GM19025 (cell line): Measurements from ENCODE around the gene EDC3.
"Not testable (repeated sequence)": the region's sequence is repeated elsewhere in the genome, so short reads cannot be mapped to it uniquely, and the experiment has no call there.

Experiments
- ATAC-seq: cut with Tn5 transposase; IDR thresholded peaks from one replicate; pipeline ENCODE4 v1.9.1; 2021; ENCODE audit warnings: mild to moderate bottlenecking, low read depth, moderate library complexity; ENCODE audit not compliant: unreplicated experiment

Gene EDC3

DNA sequence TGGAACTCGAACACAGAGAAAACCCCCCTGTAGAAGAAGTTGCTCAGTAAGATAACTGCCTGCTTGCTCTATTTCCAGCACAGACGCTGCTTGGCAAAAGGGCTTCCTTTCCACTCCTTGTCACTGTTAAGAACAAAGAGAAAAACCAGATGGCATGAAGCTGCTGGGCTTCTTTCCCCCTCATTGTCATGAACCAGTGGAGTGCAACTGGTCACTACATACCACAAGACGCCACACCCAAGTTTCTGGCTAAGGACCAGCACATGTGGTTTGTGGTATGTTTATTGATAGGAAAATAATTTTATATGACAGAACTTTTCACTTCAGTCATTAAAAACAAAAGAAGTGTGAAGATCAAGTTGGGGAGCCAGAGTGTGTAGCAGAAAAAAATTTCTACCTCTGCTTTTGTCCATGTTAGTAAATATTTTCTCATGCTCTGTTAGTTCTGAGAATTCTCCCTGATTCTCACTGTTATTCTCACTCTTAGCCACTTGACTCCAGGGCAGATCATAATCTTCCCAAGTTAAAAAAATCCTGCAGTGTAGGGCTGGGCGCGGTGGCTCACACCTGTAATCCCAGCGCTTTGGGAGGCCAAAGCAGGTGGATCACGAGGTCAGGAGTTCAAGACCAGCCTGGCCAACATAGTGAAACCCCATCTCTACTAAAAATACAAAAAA lies 42.3 kb downstream of the EDC3 start:
- no peak for ATAC-seq

DNA sequence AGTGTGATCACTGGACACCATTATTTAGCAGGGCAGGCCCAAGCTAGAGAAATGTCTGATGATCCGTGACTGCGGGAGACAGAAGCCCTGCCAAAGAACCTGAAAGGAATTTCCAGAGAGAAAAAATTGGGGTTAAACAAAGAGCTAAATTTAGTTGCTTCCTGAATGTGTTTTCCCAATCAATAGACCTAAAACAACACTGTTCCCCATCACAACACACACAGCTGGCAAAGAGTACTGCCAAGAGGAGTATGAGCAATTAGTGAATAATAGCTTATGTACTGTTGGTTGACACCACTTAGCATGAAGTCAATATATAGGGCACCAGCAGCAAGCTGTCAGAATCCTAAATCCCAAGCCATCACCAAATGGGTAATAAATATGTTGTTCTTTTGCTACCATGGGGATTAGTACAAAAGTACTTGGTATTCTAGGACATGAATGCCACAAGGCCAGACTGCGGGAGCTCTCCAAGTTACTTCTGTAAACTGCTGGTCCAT lies 44.5 kb downstream of the EDC3 start:
- no peak for ATAC-seq

DNA sequence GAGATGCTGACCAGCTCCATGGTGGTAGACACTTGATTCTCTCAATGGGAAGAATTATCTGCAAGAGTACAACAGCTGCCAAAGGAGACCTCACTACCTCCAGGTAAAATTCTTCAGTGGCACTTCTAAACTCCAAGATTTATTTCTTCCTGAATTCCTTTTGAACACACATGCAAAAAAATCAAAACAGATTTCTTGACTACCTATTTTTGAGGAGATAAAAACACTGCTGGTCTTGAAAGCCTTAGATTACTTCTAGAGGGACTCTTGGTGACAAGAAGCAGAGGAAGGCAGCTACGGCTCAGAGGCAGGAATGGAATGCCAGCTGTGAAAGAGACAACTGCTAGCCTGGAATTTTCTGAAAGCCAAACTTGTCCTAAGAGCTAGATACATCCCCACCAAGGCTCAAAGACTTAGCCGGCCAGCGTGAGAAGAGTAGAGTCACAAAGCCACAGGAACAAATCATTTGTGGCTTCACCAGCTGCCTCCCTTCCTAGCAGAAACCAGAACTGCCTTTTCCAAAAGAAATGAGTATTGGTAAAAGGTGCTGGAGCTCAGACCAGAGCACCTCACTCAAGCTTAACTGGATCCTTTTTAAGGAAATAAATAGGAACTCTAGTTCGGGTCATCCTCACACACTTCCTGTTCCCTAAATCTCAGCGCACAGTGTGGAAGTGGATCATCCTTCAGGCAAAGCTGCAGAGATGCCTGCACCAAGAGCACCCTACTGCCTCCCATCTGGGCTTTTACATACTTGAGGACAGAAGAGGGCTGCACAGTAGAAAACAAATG lies 47.6 kb downstream of the EDC3 start:
- no peak for ATAC-seq

DNA sequence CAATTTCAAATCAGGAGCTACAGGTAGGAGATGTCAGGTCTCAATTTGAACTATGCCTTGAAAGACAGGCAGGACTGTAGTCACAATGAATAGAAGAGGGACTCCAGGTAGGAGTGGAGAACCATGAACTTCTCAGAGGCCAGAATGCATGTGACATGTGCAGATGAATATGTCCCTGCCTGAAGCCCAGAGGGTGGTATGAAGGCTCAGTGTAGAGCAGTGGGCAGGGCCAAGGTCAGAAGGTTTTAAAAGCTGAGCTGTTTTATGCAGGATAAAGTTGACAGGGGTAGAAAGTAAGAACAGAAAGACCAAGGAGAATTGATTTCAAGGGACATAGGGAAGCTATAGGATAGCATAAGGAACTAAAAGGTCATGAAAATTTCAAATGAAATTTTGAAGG lies 49.3 kb downstream of the EDC3 start:
- no peak for ATAC-seq

DNA sequence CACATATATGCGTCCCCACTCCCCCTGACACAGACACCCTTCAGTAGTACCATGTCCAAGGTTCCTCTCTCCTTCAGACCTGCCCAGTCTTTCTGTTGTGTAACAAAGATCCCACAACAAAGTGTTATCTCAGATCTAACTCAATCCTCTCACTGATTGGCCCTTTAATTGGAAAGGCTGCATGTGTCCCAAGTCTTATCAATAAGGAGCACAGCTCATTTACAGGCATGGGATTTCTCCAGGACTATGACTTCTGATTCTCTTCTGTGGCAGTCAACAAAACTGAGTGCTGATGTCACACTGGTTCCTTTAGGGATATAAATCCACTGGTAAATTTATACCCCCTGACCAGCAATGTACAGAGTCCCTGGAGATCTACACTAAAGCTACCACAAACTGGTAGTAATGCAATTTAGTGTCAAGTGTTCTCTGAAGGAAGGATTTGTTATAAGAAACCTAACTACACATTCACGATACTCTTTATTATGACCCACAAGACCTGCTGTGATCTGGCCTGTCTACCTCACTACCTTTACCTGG lies 52.1 kb downstream of the EDC3 start:
- ATAC-seq, result no peak

DNA sequence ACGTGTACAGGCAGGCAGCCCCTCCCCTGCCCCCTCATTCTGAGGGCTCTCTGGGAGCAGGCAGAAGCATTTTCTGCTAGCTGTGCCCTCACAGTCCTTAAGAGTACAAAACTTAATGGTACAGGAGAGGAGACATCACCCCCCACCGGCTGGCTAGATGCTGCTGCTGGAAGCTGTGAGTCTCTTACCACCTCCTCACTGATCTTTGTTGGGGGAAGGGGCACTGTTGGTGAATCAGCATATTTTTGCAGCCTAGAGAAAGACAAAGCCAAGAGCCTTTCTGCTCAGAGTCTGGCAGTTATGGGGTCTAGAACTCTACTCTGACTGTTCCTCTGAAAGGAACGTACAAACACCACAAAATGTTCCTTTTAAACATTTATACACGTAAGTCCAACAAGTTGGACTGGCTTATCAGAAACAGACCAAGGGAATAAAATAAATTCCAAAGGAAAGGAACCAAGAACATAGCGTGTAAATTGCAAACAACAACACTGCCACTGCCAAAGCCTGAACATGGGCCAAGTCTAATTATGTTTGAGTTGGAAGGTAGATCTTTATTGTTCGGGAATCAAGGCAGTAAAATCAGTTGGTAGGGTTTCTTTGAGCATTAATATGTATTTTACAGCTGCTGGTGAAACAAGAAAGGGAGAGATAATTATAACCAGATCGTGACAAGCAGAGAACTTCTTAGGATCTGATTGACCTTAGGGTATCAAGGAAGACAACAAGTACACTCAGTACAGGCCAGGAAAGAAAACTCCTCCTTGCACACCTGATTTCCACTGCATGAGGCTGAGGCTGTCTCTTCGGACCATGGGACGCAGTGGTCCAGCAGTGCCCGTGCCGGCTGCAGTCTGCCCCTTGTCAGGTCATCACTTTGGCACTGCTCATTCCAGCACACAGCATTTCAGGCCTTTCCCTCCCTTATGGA lies 52.8 kb downstream of the EDC3 start:
- ATAC-seq, result no peak

DNA sequence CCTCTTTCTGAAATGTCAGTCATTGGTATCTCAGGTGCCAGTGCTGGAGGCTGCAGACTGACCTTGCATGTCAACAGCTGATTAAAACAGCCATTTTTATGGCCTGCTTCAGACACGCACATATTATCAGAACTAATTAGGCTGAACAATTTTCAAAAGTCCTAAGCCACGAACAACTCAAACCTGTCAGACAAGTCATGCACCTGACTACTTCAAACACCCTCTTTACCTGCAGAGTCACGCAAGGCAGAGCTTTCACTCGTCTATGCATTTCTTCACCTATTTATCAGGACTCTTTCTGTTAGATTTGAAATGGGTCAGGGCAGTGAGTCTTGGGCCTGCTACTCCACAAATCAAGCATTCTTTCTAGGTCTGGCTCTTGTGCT lies 53.5 kb downstream of the EDC3 start:
- no peak for ATAC-seq

DNA sequence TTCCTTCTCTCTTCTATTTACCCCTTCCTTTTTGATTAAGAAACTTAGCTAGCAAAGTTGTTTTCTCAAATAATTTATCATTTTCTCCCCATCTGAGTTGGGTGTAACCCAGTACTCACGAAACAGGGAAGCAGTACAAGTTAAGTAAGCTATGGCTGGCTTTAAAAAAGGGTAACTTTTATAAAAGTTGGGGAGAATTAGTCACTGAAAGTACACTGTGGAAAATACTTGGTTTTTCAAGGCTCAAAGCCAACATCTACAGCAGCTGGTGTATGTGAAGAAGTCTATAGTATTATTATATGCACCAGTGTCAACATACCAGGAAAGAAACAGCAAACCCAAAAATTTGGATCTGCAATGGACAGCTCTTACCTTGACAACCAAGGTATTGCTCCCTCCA lies 54.7 kb downstream of the EDC3 start:
- ATAC-seq, result no peak

DNA sequence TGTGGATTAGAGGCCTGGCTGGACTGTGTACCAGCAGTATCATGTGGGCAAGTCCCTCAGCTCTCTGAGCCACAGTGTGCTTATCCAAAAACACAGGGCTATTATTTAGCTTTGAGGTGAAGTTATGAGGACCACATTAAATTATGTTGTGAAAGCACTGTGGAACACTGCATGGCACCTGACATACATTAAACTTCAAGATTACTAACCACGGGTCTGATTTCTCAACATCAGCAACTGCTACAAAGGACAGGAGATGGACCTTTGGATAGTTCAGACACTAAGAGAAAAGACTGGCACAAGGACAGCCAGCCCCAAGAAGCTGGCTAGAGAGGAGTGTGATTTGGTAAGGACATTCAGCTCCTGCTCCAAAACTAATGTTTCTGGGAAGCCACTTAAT lies 58.8 kb downstream of the EDC3 start:
- ATAC-seq, result no peak

DNA sequence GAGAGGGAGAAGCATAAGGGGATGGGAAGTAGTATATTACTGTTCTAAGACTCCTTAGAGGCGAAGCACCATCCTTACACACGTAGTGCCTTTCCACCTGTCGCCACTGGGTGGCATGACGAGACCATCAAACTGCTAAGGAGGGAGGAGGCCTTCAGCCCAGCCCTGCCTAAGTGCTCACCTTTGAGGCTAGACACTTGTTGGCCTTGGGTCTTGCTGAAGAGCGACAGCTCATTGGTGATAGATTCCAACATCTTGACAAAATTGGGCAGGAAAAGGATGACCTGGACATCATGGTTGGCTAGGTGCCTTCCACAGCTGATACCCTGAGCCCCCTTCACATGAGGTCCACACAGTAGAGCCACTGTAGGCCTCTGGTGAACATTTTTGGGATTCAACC lies 60.6 kb downstream of the EDC3 start:
- ATAC-seq, result peak; percentile 50

DNA sequence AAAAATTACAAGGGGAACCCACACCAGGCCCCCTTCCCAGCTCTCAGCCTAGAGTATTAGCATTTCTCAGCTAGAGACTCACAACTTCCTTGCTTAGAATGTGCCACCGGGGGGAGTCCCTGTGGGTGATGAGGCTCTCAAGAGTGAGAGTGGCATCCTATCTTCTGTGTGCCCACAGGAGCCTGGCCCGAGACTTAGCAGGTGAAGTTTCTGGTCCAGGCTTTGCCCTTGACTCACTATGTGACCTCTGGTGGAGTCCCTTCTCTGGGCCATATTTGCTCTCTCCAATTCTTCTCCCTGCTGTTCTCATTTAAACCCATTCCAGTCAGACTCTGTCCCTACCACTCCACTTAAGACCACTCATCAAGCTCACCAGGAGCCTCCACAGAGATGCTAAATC lies 62.0 kb downstream of the EDC3 start:
- no peak for ATAC-seq

DNA sequence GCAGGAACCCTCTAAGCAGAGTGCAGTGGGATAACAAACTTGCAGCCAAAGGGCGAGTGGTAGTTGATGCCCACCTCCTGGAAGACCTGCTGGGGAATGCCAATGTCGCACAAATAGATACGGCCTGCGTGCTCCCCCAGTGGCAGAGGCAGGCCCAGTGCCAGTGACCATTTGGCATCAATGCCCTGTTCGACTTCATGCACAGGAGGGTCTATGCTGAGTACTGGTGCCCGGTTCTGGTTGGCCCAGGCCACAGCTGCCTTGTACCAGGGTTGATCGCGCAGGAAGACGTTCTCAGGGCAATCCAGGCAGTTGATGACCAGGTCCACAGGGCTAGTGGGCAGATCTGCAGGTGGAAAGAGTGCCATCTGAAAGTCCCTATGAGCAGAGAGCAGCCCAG lies 63.2 kb downstream of the EDC3 start:
- no peak for ATAC-seq

DNA sequence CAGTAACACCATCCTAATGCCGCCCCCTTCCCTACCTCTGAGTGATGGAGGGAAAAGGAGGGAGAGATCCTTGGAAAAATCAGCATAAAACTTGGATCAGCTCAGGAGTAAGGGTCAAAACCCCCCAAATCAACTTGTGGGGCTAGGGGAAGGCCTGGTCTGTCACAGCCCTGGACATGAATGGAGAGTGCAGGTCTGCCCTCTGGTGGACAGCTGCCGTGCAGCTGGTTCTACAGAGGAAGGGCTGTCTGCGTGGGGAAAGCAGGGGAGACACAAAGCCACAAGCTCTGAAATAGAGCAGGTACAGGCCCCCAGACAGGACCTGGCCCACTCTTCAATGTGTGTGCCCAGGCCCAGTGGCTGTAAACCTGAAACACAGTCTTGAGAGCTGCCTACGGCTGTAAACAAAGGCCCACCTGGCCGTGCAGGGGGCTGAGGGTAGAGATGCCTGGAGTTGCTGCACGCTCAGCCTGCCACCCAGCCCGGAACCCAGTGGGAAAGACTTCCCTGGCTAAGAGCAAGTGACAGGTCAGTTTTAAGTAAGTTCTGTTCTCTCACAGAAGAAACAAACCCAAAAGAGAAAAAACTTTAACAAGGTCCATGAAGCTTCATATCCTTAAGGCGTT lies 63.8 kb downstream of the EDC3 start:
- no peak for ATAC-seq

DNA sequence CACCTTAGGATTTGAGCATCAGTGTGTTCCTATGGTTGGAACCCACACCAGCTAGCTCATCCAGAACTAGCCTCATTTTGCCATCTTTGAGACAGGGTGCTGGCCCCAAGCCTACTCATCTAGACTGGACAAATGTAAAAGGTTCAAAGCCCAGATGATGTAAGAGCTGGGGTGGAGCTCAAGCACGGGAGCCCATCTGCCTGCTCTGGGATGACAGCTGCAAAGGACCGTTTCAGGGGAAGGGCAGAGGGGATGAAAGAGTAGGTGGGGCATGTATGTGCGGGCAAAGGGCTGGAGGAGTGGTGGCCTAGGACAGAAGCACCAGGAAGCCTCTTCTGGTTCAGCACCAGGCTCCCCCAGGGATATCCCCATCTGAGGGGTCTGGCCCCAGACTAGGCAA lies 64.4 kb downstream of the EDC3 start:
- no peak for ATAC-seq

DNA sequence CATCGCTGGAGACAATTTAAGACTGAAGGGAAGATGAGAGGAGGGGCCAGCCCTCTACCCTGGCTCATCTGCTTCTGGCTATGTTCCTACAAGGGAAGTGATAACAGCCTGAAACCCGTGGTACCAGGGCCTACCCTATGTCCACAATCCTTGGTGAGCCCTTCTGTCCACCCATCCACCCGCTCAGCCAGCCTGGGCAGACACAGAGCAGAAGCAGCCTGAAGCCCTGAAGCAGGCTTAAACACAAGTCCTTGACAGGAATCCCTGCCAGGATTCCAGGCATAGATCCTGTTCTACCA lies 64.8 kb downstream of the EDC3 start:
- ATAC-seq, result no peak

DNA sequence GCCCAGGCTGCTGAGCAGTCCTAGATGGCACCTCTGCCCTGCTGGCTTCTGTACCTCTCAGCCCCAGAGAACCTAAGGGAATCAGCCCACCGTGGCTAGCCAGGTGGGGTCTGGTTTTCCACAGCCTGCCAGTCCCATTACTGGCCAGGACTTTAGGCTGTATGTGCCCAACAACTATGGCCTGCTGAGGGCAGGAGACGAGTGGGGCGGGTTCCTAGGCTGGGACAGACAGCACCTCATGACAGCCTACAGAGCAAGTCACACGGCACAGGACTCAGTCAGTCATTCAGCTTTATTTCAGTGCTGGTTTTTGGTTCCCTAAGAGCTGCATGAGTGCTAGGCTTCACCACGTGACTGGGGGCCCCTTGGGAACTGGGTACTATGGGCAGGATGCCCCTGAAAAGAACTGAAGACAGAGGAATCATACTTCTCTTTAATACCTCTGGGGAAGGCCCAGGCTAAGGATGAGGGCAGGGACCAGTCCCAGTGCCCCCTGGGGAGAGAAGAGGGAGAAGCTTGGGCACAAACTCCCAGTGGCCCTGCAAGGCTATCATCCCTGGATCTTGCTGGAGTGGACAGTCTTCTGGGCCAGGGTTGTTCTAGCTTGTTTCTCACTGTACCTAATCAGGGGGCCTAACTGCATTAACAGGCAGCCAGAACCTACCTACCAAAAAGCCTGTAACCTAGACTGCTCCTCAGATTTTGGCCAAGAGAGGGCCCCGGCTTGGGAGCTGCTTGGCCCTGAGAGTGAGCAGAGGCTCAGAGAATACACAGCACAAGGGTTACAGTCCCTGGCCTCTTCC lies 65.3 kb downstream of the EDC3 start:
- no peak for ATAC-seq

DNA sequence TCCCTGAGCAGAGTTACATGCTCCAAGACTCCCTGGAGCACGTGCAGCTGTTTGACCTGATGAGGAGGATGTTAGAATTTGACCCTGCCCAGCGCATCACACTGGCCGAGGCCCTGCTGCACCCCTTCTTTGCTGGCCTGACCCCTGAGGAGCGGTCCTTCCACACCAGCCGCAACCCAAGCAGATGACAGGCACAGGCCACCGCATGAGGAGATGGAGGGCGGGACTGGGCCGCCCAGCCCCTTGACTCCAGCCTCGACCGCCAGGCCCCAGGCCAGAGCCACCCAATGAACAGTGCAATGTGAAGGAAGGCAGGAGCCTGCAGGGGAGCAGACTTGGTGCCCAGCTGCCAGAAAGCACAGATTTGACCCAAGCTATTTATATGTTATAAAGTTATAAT lies 66.1 kb downstream of the EDC3 start:
- not testable (repeated sequence) for ATAC-seq

DNA sequence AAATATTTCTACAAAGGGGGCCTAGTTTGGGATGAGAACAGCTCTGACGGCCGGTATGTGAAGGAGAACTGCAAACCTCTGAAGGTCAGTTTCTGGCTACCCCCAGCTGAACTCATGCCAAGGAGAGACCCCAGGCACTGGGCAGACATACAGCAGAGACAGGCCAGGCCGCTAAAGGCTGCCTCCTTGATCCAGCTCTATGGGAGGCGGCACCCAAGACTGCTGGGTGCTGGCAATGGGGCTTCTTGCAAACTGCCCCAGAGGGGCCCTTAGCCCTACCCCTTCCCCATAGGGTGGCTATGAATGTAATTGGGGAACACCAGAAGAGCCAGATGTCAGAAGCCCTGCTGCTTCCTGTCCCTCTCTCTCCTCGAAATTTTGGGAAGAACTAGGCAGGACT lies 66.9 kb downstream of the EDC3 start:
- no peak for ATAC-seq

DNA sequence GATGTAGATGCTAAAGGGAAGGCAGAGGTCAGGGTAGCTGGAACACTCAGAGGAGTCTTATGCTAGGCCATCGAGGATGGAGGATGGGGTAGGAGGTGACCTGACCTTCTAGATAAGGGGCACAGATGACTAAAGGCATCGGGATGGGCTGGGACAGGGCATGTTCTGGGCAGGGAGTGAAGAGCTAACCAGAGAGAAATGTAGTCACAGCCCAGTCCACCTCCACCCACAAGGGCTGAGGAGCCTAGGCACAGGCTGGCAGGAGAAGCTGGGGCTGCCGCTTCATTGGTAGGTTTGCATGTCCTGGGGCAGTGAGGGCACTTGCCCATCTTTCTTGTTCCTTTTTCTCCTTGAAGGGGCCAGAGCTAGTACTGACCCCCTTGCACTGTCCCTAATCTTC lies 67.6 kb downstream of the EDC3 start:
- no peak for ATAC-seq

DNA sequence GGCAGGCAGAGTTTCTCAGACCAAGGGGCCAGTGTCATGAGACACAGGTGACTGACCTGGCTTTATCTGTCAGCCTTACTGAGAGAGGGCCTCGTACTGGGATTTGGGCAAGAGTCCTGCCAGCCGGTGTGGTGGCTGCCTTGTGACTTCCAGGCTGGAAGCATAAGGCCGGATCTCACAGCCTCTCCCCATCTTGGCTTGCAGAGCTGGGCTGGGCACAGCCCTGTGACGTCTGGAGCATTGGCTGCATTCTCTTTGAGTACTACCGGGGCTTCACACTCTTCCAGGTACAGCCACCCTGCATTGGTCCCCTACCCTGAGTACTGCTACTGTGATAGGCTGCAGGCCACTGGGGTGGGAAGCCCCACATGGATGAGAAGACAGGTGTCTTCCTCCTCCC lies 68.1 kb downstream of the EDC3 start:
- ATAC-seq, result no peak
